HG03460 (cell line): ENCODE measurements around the gene SEMA3F.

Experiments
- ATAC-seq: cut with Tn5 transposase; IDR thresholded peaks from one replicate; pipeline ENCODE4 v1.9.1; 2021; ENCODE audit not compliant: unreplicated experiment

SEMA3F gene

DNA sequence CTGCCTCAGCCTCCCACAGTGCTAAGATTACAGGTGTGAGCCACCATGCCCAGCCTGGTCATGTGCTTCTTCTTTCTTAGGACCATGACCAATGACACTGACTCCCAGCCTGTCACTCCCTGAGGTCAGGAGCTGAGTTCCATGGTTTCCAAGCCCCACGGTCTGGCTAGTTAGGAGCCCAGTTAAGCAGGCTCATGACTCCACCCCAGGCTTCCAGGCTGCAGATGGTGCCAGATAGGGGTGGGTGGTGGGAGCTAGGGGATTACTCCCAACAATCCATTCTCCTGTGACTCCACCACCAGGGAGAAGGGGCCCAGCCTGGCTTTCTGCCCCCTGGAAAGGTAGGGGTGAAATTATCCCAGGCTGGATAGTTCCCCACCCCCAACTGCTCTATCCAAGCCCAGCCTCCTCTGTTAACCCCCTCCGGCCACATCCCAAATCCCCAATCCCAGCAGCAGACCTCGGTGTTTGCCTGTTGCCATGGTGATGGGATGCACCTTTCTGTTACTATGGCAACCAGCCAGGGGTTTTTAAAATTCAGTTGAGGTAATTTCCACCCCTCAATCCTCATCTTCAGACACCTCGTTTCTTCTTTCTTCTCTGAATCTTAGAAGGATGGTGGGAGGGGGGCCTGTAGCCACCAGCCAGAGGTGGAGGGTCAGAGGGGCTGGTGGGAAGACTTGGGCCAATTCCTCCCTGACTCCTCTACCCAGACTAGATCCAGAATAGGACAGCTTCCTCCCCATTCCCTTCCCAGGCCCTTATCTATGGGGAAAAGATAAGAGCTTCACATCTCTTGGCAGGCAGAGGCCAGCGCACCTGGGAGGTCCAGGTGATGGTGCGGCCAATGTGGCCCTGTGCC, 22.5 kb upstream of the SEMA3F start:
- no peak for ATAC-seq

- ATAC-seq, result no peak
Measured at GRCh38 chr3:50133283-50133615, 21.9 kb upstream of the SEMA3F start.

GRCh38 chr3:50134367-50134766, 20.8 kb upstream of the SEMA3F start:
- no peak for ATAC-seq

GRCh38 chr3:50135964-50136363, 19.2 kb upstream of the SEMA3F start:
- ATAC-seq, result no peak

- ATAC-seq, result no peak
Measured at GRCh38 chr3:50136714-50137405, 18.3 kb upstream of the SEMA3F start.

GRCh38 chr3:50137531-50137930, 17.6 kb upstream of the SEMA3F start:
- ATAC-seq, result no peak

DNA sequence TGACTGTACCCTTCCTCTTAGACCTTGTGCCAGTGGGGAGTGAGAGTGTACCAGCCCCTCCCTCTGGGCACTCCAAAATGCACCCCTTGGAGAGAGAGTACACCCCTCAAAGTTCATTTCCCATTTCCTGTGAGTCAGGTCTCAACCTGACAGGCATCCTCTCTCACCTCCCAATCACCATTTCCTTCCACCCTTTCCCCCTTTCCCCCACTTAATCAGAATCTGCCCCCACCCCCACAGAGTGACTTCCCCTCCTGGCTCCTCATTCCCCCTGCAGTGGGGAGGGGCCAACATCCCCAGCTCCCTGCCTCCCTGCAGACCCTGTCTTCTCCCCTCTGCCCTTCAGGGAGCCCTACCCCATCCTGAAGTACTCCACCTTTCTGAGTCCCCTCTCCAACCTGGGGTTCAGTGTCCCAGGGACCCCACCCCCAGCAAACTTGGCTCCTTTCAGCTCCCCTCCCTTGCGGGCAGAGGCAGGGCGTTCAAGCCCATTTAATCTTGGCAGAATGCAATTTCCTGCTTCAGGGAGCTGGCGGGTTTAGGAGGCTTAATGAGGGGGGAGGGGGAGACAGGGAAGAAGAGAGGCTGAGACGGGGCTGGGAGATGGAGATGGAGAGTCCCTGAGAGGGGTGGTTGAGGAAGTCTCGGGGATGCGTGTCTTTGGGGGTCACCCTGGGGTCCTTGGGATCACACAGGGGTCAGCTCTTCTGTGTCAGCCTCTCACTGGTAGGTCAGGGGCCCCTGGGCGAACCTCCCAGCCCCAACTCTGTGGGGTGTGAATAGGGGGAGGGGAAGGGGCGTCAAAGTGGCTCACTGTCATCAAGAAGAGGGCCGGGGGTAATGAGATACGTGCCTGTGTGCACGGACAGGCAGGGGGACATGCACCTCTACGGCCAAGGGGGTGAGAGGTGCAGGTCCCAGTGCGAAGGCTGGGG, 16.6 kb upstream of the SEMA3F start:
- no peak for ATAC-seq

DNA sequence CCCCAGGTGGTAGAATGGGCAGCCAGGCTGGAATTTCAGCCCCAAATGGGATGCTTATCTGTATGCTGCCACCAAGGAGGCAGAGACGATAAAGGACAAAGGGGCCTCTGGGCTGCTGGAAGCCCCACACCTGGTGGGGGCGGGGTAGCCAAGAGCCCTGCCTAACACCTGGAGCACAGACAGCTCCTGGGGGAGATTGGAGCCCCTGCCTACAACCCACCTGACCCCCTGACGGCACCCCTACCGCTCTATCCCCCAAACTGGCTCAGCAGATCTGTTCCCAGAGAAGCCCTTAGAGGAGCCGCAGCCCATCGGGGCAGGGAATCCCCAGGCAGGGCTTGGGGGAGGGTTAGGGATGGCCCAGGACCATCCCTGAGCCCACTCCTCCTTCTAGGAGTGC, 15.8 kb upstream of the SEMA3F start:
- no peak for ATAC-seq

- no peak for ATAC-seq
Measured at GRCh38 chr3:50139718-50140423, 15.3 kb upstream of the SEMA3F start.

- no peak for ATAC-seq
Measured at GRCh38 chr3:50140990-50141389, 14.1 kb upstream of the SEMA3F start.

DNA sequence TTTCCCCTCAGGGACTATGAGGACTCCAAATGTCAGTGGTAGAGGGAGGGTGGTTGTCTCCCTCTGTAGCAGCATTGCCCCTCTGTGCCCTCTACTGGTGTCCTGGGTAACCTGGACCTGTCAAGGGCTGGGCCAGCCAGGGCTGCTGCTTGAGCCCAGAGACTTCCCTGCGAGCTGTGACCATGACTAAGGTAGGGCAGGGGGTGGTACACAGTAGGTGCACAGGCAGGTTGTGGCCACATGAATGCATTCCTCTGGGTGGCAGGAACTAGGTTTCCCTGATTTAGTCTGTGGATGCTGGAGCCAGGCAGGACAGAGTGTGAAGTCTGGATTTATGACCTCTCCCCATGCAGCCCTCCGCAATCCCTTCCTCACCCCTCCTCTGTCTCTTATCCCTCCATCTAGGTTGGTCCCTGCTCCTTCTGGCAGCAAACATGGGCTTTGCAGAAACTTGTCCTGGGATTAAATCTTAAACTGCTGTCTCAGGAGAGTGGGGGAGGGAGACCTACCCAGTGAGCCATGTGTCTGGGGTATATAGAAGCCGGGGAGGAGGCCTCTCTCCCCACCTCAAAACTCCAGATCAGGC, 8.7 kb upstream of the SEMA3F start:
- no peak for ATAC-seq

- no peak for ATAC-seq
Measured at GRCh38 chr3:50147016-50147415, 8.1 kb upstream of the SEMA3F start.

- no peak for ATAC-seq
Measured at GRCh38 chr3:50147447-50147846, 7.7 kb upstream of the SEMA3F start.

DNA sequence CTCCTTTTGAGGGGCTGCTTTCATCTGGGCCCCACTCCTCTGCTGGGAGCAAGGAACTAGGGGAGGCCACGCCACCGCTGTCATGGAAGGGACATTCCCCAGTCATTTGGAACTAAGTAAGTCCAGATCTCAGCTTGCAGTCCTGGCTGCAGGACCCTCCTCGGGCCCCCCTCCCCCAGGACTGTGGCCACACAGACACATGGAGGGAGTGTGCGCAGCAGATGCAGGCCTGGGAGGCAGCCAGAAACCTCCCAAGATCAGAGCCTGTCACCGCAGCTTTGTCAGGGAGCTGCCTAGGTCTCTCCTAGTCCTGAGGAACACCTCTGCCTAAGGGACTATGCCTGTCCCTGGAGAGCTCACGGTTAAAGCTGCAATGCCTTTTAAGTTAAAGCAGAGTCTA, 7.3 kb upstream of the SEMA3F start:
- no peak for ATAC-seq

GRCh38 chr3:50150404-50150750, 4.7 kb upstream of the SEMA3F start:
- no peak for ATAC-seq

DNA sequence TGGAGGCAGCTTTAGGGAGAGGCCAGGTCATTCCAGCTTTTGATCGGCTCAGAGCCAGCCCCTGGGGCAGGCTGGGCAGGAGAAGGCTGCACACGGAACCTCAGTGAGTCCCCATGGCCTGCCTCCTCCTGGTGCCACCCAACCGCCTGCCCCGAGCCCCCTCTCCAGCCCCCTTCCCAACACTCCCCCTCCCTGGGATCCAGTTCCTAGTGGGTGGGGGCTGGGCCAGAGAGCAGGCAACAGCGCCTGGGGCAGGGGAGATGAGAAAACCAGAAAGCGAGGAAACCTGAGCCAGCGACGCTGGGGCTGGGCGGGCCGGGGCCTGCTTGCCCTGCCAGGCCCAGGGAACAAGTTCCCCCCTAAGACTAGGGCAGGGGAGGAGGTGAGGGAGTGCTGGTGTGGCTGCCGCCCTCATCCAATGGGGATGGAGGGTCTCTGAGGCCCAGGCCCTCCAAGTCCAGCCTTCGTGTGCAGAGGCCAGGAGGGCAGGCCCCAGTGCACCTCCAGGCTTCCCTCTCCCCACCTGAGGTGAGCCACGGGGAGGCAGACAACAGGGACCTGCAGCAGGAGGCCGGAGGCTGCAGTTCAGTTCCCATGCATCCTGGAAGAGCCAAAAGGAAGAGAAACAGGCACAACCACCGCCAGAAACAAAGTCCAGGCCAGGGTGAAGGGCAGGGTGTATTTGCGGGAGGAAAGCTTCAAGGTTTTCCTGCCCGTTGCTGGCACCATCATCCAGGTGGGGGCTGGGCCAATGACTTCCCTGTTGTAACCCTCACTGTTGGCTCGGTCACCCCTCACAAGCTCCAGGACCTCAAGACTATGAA, 4.0 kb upstream of the SEMA3F start:
- no peak for ATAC-seq

DNA sequence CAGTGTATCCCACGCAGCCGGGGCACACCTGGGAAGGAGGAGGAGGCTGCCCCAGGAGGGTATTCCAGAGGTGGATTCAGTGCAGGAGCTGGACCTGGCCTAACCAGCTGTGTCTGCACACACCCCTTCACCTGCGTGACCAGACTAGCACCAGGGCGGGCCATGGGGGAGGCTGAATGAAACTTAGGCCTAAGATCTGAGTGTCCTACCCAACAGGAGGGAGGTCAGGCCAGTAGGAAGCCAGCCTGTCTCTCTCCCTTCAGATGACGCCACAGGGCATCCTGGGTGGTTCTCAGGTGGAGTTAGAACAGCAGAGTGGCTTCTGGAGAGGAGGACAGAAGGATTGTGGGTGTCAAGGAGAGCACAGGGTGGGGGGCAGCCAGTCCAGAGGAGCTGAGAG, 3.4 kb upstream of the SEMA3F start:
- ATAC-seq, result no peak

DNA sequence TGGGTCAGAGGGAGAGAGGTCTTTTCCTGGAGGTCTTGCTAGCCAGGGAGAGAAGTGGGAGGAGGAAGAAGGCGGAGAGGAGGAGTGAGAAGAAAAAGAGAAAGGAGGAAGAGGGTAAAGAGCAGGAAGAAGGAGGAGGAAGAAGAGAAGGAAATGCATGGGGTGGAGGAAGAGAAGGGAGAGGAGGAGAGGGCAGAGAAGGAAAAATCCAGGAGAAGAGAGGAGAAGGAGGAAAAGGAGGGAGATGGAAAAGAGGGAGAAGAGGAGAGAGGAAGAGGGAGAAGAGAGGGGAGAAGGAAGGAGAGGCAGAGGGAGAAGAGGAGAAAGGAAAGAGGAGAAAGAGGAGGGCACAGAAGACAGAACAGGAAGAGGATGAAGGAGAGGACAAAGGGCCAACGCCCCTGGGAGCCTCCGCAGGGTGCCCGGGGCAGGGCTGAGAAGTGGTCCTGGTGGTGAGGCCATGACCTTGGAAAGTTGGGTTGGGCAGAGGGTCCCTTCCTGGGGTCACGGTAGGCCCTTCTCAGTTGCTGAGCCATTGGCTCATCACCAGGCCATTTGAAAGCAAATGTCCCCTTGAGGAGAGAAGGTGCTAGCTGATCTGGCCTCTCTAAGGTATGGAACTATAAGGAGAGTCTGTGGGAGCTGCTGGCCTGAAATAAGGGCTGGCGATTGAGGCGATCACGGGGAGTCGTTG, 1.2 kb upstream of the SEMA3F start:
- ATAC-seq, result no peak

GRCh38 chr3:50154476-50154839, 666 bp upstream of the SEMA3F start:
- ATAC-seq, result peak; percentile 18
